ENCODE data around the gene STK32C. TPM values are rescaled to one million over a fixed set of nuclear protein-coding genes. Genes with fewer than 3 reads are reported as not detected.

Gene STK32C
- total and polyA plus RNA-seq, 7 donors = 3.6 to 11.7 (median 6.6) TPM

DNA sequence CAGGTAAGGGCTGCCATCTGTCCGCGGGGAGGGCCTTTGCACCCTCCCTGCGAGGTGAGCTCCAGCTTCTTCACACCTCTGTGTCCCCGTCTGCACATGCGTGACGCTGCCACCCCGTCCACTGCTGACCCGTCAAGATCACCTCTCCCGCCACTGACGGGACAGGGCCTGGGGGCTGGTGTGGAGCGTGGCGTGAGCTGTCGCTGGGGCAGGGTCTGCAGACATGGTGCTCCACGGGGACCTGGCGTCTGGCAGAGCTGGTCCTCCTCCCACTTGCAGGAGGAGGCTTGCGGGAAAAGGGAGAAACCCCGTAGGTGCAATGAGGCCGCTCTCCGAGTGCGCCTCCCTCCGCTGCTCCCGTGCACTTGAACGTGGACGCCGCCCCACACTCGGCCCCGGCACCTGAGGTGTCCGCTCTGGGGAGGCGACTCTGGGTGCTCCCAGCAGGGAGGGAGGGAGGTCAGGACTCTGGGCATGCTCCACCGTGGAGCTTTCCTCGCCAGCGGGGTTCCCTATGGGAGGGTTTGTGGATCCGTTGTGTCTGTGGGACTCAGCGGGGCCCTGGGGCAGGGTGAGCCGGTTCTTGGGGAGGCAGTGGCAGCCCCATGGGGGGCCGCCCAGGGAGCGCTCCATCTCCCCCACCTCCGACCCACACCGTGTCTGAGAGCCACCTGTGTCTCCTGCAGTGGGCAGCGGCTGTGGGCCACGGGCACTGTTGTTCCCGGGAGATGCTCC is 138.6 kb downstream of the STK32C start:
- intact Hi-C loops (cut with DNase I) = no loop called here
- H3K27ac ChIP-seq = no peak overlapping the region
- DNase-seq = peak; percentile 9 to 52
- H3K36me3 ChIP-seq (ENCODE audit: insufficient read depth in 1 of 2, low read depth in 1 of 2) = no peaks in the 10 kb centered on the region
- H3K9me3 ChIP-seq = no peaks in the 10 kb centered on the region
- no peaks in the 10 kb centered on the region for H3K4me1 ChIP-seq
- H3K27me3 ChIP-seq (ENCODE audit: insufficient read depth in 3 of 3, low read length in 2 of 3) = no peaks in the 10 kb centered on the region
- ATAC-seq = no peak
- H3K4me3 ChIP-seq = no peak overlapping the region
- WGBS, 3 donors = 90 to 93% (median 92%) methylated on average over 41 to 42 of the region's 42 CpGs
- TF ChIP-seq, protein P1, sequence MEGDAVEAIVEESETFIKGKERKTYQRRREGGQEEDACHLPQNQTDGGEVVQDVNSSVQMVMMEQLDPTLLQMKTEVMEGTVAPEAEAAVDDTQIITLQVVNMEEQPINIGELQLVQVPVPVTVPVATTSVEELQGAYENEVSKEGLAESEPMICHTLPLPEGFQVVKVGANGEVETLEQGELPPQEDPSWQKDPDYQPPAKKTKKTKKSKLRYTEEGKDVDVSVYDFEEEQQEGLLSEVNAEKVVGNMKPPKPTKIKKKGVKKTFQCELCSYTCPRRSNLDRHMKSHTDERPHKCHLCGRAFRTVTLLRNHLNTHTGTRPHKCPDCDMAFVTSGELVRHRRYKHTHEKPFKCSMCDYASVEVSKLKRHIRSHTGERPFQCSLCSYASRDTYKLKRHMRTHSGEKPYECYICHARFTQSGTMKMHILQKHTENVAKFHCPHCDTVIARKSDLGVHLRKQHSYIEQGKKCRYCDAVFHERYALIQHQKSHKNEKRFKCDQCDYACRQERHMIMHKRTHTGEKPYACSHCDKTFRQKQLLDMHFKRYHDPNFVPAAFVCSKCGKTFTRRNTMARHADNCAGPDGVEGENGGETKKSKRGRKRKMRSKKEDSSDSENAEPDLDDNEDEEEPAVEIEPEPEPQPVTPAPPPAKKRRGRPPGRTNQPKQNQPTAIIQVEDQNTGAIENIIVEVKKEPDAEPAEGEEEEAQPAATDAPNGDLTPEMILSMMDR (IDR thresholded peaks at IDR 0.05) = no peak

DNA sequence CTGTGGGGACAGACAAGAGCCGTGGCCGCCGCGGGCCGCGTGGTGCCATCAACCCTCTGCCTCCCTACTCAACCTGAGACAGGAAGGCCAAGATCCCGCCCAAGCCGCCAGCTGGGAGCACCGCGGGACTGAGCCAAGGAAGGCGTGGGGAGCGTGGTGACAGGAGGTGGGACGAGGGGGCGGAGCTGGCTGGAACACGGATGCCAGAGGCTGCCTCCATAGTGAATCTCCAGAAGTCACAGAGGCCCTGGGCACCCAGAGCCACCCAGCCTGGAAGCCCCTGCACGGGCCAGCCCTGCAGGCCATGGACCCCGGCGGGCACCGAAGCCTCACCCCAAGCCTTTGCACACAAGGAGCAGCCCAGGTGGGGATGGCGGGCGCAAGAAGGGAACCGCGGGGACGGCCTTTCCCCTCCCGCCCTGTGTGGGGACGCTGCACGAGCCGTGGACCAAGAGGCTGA is 139.1 kb downstream of the STK32C start:
- 83 to 84% (median 84%) methylated on average over 25 to 28 of the region's 28 CpGs for WGBS, 3 donors
- H3K9me3 ChIP-seq = no peaks in the 10 kb centered on the region
- peaks cover 3% of the 10 kb centered on the region for H3K4me1 ChIP-seq
- ATAC-seq (no peak), DNase-seq (peak; percentile 5 to 44)
- TF ChIP-seq, protein P1 (IDR thresholded peaks at IDR 0.05) = no peak
- H3K36me3 ChIP-seq (ENCODE audit: insufficient read depth in 1 of 2, low read depth in 1 of 2) = no peaks in the 10 kb centered on the region
- intact Hi-C loops (cut with DNase I) = no loop called here
- no peaks in the 10 kb centered on the region for H3K27me3 ChIP-seq (ENCODE audit: insufficient read depth in 3 of 3, low read length in 2 of 3)
- no peak overlapping the region for H3K27ac ChIP-seq
- no peak overlapping the region for H3K4me3 ChIP-seq

DNA sequence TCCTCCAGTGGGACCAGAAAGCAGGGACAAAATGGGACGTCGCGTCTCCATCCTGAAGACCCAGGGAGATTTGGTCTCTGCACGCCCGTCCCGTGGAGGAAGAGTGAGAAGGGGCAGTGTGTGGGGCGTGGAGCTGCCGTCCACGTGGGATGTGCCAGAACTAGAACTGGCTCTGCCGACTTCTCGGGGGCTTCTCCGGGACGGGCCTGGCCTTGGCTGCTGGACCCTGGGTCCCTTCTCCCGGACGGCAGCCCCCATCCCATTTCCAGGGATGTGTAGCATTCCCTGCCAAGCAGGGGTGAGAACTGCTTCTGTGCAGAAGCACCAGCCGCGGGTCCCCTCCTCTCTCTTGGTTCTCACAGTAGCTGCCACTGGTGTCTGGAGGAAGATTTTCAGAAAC is 139.8 kb downstream of the STK32C start:
- H3K9me3 ChIP-seq = no peaks in the 10 kb centered on the region
- intact Hi-C loops (cut with DNase I) = no loop called here
- H3K36me3 ChIP-seq (ENCODE audit: insufficient read depth in 1 of 2, low read depth in 1 of 2) = no peaks in the 10 kb centered on the region
- peaks cover 9% of the 10 kb centered on the region for H3K4me1 ChIP-seq
- TF ChIP-seq, protein P1 (IDR thresholded peaks at IDR 0.05) = no peak
- 86 to 93% (median 88%) methylated on average over 17 of the region's 17 CpGs for WGBS, 3 donors
- no peak overlapping the region for H3K27ac ChIP-seq
- ATAC-seq (no peak), DNase-seq (peak; percentile 3 to 24)
- no peaks in the 10 kb centered on the region for H3K27me3 ChIP-seq (ENCODE audit: insufficient read depth in 3 of 3, low read length in 2 of 3)
- no peak overlapping the region for H3K4me3 ChIP-seq

DNA sequence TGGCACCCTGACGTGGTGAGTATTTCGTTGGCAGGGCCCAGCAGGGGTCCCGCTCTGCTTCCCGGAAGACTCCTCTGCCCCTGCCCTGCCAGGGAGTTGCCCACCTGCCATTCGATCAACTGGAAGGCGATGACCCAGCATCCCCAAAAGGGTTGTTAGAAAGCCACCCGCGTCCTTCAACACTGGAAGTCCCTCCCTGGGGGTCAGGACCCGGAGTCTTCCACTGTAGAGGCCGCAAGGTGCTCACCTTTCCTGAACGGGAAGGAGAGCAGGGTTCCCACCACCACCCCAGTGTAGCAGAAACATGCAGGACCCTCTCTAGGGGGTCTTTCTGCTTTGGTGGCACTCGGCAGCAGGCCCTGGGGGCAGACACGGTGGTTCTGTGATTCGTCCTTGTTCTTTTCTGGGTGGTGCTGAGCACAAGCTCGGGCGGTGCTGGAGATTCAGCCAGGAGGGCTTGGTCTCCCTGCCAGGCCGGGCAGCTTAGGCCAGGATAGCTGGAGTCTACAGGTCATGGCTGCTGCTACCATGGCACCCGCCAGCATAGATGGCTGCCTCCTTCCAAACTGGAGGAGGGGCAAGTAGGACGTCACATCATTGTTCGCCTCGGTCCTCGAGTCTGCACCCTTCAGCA is 140.6 kb downstream of the STK32C start:
- ATAC-seq = no peak
- H3K4me1 ChIP-seq = peaks cover 17% of the 10 kb centered on the region
- no peaks in the 10 kb centered on the region for H3K9me3 ChIP-seq
- H3K36me3 ChIP-seq (ENCODE audit: insufficient read depth in 1 of 2, low read depth in 1 of 2) = no peaks in the 10 kb centered on the region
- no peaks in the 10 kb centered on the region for H3K27me3 ChIP-seq (ENCODE audit: insufficient read depth in 3 of 3, low read length in 2 of 3)
- intact Hi-C loops (cut with DNase I) = no loop called here
- H3K27ac ChIP-seq = no peak overlapping the region
- no peak overlapping the region for H3K4me3 ChIP-seq
- TF ChIP-seq, protein P1 (IDR thresholded peaks at IDR 0.05) = no peak
- 92 to 93% (median 93%) methylated on average over 22 of the region's 22 CpGs for WGBS, 3 donors
- peak; percentile 1 to 43 for DNase-seq
